ENCODE measurements around the gene ERI3. TPM values are rescaled to one million over a fixed set of nuclear protein-coding genes. Genes with fewer than 3 reads are reported as not detected.

Gene ERI3
- total and polyA plus RNA-seq, 9 of the 15 experiments (the other 6 are each of a cell fraction or from before 2014, with no cell fraction given) = 47.8 to 93.4 (median 67.2) TPM

GRCh38 chr1:44220755-44221154, 134.3 kb downstream of the ERI3 start:
- Histone ChIP-seq H3K79me2 (ENCODE audit: control insufficient read depth, insufficient read depth, low read length) (no peaks in the 10 kb centered on the region), H3K4me3 (no peak overlapping the region), H3K27ac (ENCODE audit: extremely low read depth, low read depth, low read length) (no peak overlapping the region), H3K9me3 (replicated peaks; ENCODE audit: control insufficient read depth, insufficient read depth, low read depth, low read length) (no peaks in the 10 kb centered on the region), H3K9ac (ENCODE audit: insufficient read depth in 1 of 2, low read depth in 2 of 2, low read length in 2 of 2) (no peak overlapping the region), H3K4me2 (ENCODE audit: insufficient read depth, low read length) (no peak overlapping the region), H4K20me1 (replicated peaks; ENCODE audit: control insufficient read depth, insufficient read depth, low read length) (no peaks in the 10 kb centered on the region; the same call in 1 of the 2 replicates), H3K36me3 (ENCODE audit: control insufficient read depth, insufficient read depth, low read length) (peaks cover 65% of the 10 kb centered on the region), H3K27me3 (ENCODE audit: control insufficient read depth in 2 of 2, insufficient read depth in 2 of 2, low read length in 2 of 2) (no peaks in the 10 kb centered on the region), H3K4me1 (replicated peaks in 1 of 2; ENCODE audit: control insufficient read depth in 2 of 2, insufficient read depth in 2 of 2, low read length in 2 of 2) (peaks cover 0 to 5% of the 10 kb centered on the region in 2 experiments; a peak in 2 of 5 replicates), H3K9me1 (ENCODE audit: control insufficient read depth, insufficient read depth, low read length) (peaks cover 2% of the 10 kb centered on the region), H2AFZ (ENCODE audit: low read depth, low read length) (no peak overlapping the region)
- no peak for DNase-seq (ENCODE audit: extremely low read depth in 1 of 4, low spot score in 3 of 4)
- intact Hi-C loops (cut with micrococcal nuclease) (no loop called here), in situ Hi-C loops (cut with MboI) (loop anchor here (10.0 kb wide), 1 partner anchor 374 kb away; no protein-coding TSS in a partner anchor)
- CTCF ChIA-PET (ENCODE audit: low intra/inter-chr PET ratio) = no interaction called here
- 89% methylated on average over 10 of the region's 10 CpGs for WGBS (ENCODE audit: insufficient coverage, low coverage, missing lambda C conversion rate)
- no TSS peak for BruUV-seq (replicated peaks)
- POLR2A ChIA-PET = interaction anchor here (0.8 kb wide), 1 partner anchor 867 kb away, joined by 3 read pairs; no protein-coding TSS in a partner anchor
- TF ChIP-seq, protein P1, sequence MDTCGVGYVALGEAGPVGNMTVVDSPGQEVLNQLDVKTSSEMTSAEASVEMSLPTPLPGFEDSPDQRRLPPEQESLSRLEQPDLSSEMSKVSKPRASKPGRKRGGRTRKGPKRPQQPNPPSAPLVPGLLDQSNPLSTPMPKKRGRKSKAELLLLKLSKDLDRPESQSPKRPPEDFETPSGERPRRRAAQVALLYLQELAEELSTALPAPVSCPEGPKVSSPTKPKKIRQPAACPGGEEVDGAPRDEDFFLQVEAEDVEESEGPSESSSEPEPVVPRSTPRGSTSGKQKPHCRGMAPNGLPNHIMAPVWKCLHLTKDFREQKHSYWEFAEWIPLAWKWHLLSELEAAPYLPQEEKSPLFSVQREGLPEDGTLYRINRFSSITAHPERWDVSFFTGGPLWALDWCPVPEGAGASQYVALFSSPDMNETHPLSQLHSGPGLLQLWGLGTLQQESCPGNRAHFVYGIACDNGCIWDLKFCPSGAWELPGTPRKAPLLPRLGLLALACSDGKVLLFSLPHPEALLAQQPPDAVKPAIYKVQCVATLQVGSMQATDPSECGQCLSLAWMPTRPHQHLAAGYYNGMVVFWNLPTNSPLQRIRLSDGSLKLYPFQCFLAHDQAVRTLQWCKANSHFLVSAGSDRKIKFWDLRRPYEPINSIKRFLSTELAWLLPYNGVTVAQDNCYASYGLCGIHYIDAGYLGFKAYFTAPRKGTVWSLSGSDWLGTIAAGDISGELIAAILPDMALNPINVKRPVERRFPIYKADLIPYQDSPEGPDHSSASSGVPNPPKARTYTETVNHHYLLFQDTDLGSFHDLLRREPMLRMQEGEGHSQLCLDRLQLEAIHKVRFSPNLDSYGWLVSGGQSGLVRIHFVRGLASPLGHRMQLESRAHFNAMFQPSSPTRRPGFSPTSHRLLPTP (IDR thresholded peaks at IDR 0.05; ENCODE audit: borderline replicate concordance, extremely low read depth, insufficient read length) = no peak
- TF ChIP-seq POLR2G (IDR thresholded peaks at IDR 0.05; ENCODE audit: low read depth, low read length) = 0 out of 2 replicates have a peak, but pooled peaks have one; percentile 27
- FAIRE-seq = no peak
- no peak for ATAC-seq
